Transverse colon (tissue), 4 donors: ENCODE results near the gene SLC6A20. TPM values are rescaled to one million over a fixed set of nuclear protein-coding genes. Genes with fewer than 3 reads are reported as not detected.

Experiments used
- DNase-seq: peaks from one replicate; pipeline ENCODE4 v3.0.0-alpha.2; 2019
- H3K27ac ChIP-seq, 4 donors: fragments of 200-600 bp; sonication (generic); 2 replicates each; pipeline ENCODE4 v1.5.1; 2016 to 2018; ENCODE audit warnings: inconsistent platforms in 4 of 4
- H3K27me3 ChIP-seq: fragments of 200-600 bp; sonication (generic); 2 replicates; pipeline ENCODE4 v1.5.1; 2017; ENCODE audit warnings: inconsistent platforms
- H3K36me3 ChIP-seq, 4 donors: fragments of 200-600 bp; sonication (generic); 2 replicates each; pipeline ENCODE4 v1.5.1; 2017 to 2019; ENCODE audit warnings: inconsistent platforms in 4 of 4
- H3K4me1 ChIP-seq, 4 donors: fragments of 200-600 bp; sonication (generic); 2 replicates each; pipeline ENCODE4 v1.5.1; 2017 to 2020; ENCODE audit warnings: inconsistent platforms in 4 of 4
- H3K4me3 ChIP-seq, 4 donors: fragments of 200-600 bp; sonication (generic); 1 replicate in 1 of 4; 2 replicates in 3 of 4; pipeline versions ENCODE4 v1.5.1 to v1.6.1; 2017 to 2019; ENCODE audit warnings: inconsistent platforms in 4 of 4
- H3K9me3 ChIP-seq, 2 donors: fragments of 200-600 bp; sonication (generic); 2 replicates each; pipeline ENCODE4 v1.5.1; 2017 to 2019; ENCODE audit warnings: inconsistent platforms in 2 of 2
- EP300 ChIP-seq: sonication (generic); formaldehyde crosslinking; IDR thresholded peaks from one replicate; pipeline ENCODE4 v1.6.1; 2017; ENCODE audit warnings: antibody characterized with exemption, low read depth
- POLR2A ChIP-seq: fragments of 450-650 bp; IDR thresholded peaks from one replicate; pipeline ENCODE4 v1.6.1; 2016; ENCODE audit warnings: antibody characterized with exemption, mild to moderate bottlenecking, moderate library complexity
- POLR2AphosphoS5 ChIP-seq, 3 donors: sonication (generic); formaldehyde crosslinking; IDR thresholded peaks; one replicate each; pipeline ENCODE4 v1.6.1; 2016; ENCODE audit warnings: antibody characterized with exemption in 3 of 3
- WGBS, 2 donors: methylation state at CpG; one replicate each; pipeline ENCODE4 v1.1.5; 2018; ENCODE audit warnings: low coverage in 1 of 2; 5-methylcytosine and 5-hydroxymethylcytosine counted together
- in situ Hi-C, 4 donors: fragments of 200-750 bp; cut with MboI; loops; one replicate each; pipeline versions ENCODE4 v1.15.0 to v1.15.1; 2017; ENCODE audit warnings: low sequenced_read_pairs in 3 of 4, low pct_ligation_motif_present in 1 of 4, low pct_unique_long_range_greater_than_20kb in 1 of 4
- intact Hi-C: fragments of 100-400 bp; cut with DNase I; formaldehyde crosslinking; loops from one replicate; pipeline ENCODE4 v1.15.1; 2023; ENCODE audit warnings: low total_unique reads
- total RNA-seq, 4 donors: library from RNA; depleted of rRNA; stranded (reverse); fragments of >200 nt; gene quantifications; one replicate each; pipeline ENCODE4 v1.1.0, GENCODE V29; 2016
- TF ChIP-seq, protein P1 (sequence below), 5 experiments: fragments of 200-600 bp in 3 of 5; fragments of 450-650 bp in 2 of 5; sonication (generic) in 3 of 5; IDR thresholded peaks; 1 replicate in 2 of 5; 2 replicates in 3 of 5; pipeline ENCODE4 v1.5.1; 2016 to 2017; ENCODE audit warnings: antibody characterized with exemption in 5 of 5, inconsistent platforms in 3 of 5, mild to moderate bottlenecking in 2 of 5, moderate library complexity in 1 of 5

SLC6A20 gene
- total RNA-seq, 4 donors from 2014 or later, result 0.32 to 0.41 TPM; not detected in 2

- TF ChIP-seq EP300 (no peak), POLR2AphosphoS5 (IDR thresholded peaks at IDR 0.05) (no peak), POLR2A (no peak)
- TF ChIP-seq, protein P1, sequence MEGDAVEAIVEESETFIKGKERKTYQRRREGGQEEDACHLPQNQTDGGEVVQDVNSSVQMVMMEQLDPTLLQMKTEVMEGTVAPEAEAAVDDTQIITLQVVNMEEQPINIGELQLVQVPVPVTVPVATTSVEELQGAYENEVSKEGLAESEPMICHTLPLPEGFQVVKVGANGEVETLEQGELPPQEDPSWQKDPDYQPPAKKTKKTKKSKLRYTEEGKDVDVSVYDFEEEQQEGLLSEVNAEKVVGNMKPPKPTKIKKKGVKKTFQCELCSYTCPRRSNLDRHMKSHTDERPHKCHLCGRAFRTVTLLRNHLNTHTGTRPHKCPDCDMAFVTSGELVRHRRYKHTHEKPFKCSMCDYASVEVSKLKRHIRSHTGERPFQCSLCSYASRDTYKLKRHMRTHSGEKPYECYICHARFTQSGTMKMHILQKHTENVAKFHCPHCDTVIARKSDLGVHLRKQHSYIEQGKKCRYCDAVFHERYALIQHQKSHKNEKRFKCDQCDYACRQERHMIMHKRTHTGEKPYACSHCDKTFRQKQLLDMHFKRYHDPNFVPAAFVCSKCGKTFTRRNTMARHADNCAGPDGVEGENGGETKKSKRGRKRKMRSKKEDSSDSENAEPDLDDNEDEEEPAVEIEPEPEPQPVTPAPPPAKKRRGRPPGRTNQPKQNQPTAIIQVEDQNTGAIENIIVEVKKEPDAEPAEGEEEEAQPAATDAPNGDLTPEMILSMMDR (IDR thresholded peaks at IDR 0.05), result no peak
- Histone ChIP-seq H3K27me3 (no peaks in the 10 kb centered on the region), H3K4me3 (no peak overlapping the region), H3K9me3 (no peaks in the 10 kb centered on the region), H3K36me3 (peaks cover 0 to 92% (median 36%) of the 10 kb centered on the region in 4 donors), H3K27ac (no peak overlapping the region), H3K4me1 (peaks cover 0 to under 1% (median 0%) of the 10 kb centered on the region in 4 donors)
- intact Hi-C loops (no loop called here), in situ Hi-C loops (no loop called here)
- DNase-seq, result no peak
Measured at GRCh38 chr3:45736707-45737106, 59.6 kb downstream of the SLC6A20 start.

- no peaks in the 10 kb centered on the region for H3K4me1 ChIP-seq
- intact Hi-C loops (no loop called here), in situ Hi-C loops (no loop called here)
- TF ChIP-seq EP300 (no peak), POLR2AphosphoS5 (IDR thresholded peaks at IDR 0.05) (no peak), POLR2A (no peak)
- TF ChIP-seq, protein P1 (IDR thresholded peaks at IDR 0.05), result no peak
- 77% methylated on average over 2 to 4 of the region's 4 CpGs for WGBS, 2 donors
- no peak overlapping the region for H3K4me3 ChIP-seq
- H3K27me3 ChIP-seq, result no peaks in the 10 kb centered on the region
- no peak overlapping the region for H3K27ac ChIP-seq
- H3K9me3 ChIP-seq, result no peaks in the 10 kb centered on the region
- DNase-seq, result no peak
- H3K36me3 ChIP-seq, result peaks cover 0 to 60% (median 28%) of the 10 kb centered on the region in 4 donors
Measured at GRCh38 chr3:45730409-45731154, 65.8 kb downstream of the SLC6A20 start.

- intact Hi-C loops, result no loop called here
- Histone ChIP-seq H3K4me1 (no peaks in the 10 kb centered on the region), H3K27ac (no peak overlapping the region), H3K4me3 (no peak overlapping the region), H3K9me3 (no peaks in the 10 kb centered on the region), H3K36me3 (peaks cover 0 to 59% (median 29%) of the 10 kb centered on the region in 4 donors), H3K27me3 (no peaks in the 10 kb centered on the region)
- TF ChIP-seq, protein P1 (IDR thresholded peaks at IDR 0.05), result no peak
- TF ChIP-seq EP300 (no peak), POLR2AphosphoS5 (IDR thresholded peaks at IDR 0.05) (no peak), POLR2A (no peak)
- WGBS, 2 donors, result 73 to 90% methylated on average over 2 of the region's 2 CpGs
- in situ Hi-C loops, result no loop called here
- no peak for DNase-seq
Measured at GRCh38 chr3:45729614-45730013, 66.7 kb downstream of the SLC6A20 start.

GRCh38 chr3:45724911-45725310, 71.4 kb downstream of the SLC6A20 start:
- no peak for DNase-seq
- TF ChIP-seq, protein P1 (IDR thresholded peaks at IDR 0.05), result no peak
- TF ChIP-seq POLR2A (no peak), EP300 (no peak), POLR2AphosphoS5 (IDR thresholded peaks at IDR 0.05) (no peak)
- peaks cover 0 to 56% (median 23%) of the 10 kb centered on the region in 4 donors for H3K36me3 ChIP-seq
- no peak overlapping the region for H3K4me3 ChIP-seq
- no peaks in the 10 kb centered on the region for H3K27me3 ChIP-seq
- peaks cover 0 to 2% (median 0%) of the 10 kb centered on the region in 4 donors for H3K4me1 ChIP-seq
- in situ Hi-C loops (no loop called here), intact Hi-C loops (no loop called here)
- no peak overlapping the region for H3K27ac ChIP-seq
- no peaks in the 10 kb centered on the region for H3K9me3 ChIP-seq
- WGBS, 2 donors, result 87 to 94% methylated on average over 3 of the region's 3 CpGs
